Left lobe of liver (tissue), 2 donors: ENCODE results near the gene KHDC4. TPM values are rescaled to one million over a fixed set of nuclear protein-coding genes. Genes with fewer than 3 reads are reported as not detected.
"Not testable (repeated sequence)": the region's sequence is repeated elsewhere in the genome, so short reads cannot be mapped to it uniquely, and the experiment has no call there.

ENCODE experiments used
- ATAC-seq: fragments of 200-7000 bp; cut with Tn5 transposase; one replicate; pipeline ENCODE4 v1.9.1; 2020; ENCODE audit warnings: mild to moderate bottlenecking, moderate library complexity
- DNase-seq: peaks from one replicate; pipeline ENCODE4 v3.0.0-alpha.2; 2020; ENCODE audit warnings: low spot score
- total RNA-seq: library from RNA; stranded (reverse); gene quantifications from one replicate; pipeline ENCODE4 v1.2.1, GENCODE V29; 2021
- donor health status: DM: no; HTN: no; CAD: no; lungs with moderate emphysema.
- donor health status: DM: no; HTN: yes; CAD: no.

The KHDC4 gene
- total RNA-seq, 1 donor from 2014 or later: 18.5 TPM

- ATAC-seq (no peak), DNase-seq (no peak)
Measured at GRCh38 chr1:155942578-155943141, 8.4 kb upstream of the KHDC4 start.

- DNase-seq (no peak), ATAC-seq (no peak)
Measured at GRCh38 chr1:155941845-155942531, 7.8 kb upstream of the KHDC4 start.

GRCh38 chr1:155940993-155941844 lies 7.0 kb upstream of the KHDC4 start, which contains the start of gene RXFP4:
TSS of gene RXFP4 (plus strand) at chr1:155941638. CDS start at chr1:155941710, 72 bp downstream.
- ATAC-seq (no peak), DNase-seq (no peak)

- DNase-seq (no peak), ATAC-seq (peak; percentile 70)
Measured at GRCh38 chr1:155940482-155940992, 6.3 kb upstream of the KHDC4 start.

- no peak for DNase-seq
- ATAC-seq: peak; percentile 60
Measured at GRCh38 chr1:155938220-155938627, 4.0 kb upstream of the KHDC4 start.

- DNase-seq: no peak
Measured at GRCh38 chr1:155934936-155935590, 850 bp upstream of the KHDC4 start.

GRCh38 chr1:155933591-155934096 lies 569 bp downstream of the KHDC4 start:
- ATAC-seq (no peak), DNase-seq (no peak)

More at GRCh38 chr1:155934936-155935590, 850 bp upstream of the KHDC4 start:
- peak; percentile 11 for ATAC-seq

- no peak for DNase-seq
- ATAC-seq: no peak
Measured at GRCh38 chr1:155932487-155932886, 1.7 kb downstream of the KHDC4 start.

- ATAC-seq: no peak
- no peak for DNase-seq
Measured at GRCh38 chr1:155932081-155932480, 2.1 kb downstream of the KHDC4 start.

GRCh38 chr1:155931332-155932038 lies 2.7 kb downstream of the KHDC4 start:
- DNase-seq (no peak), ATAC-seq (no peak)

GRCh38 chr1:155930725-155931124 lies 3.5 kb downstream of the KHDC4 start:
- not testable (repeated sequence) for DNase-seq, ATAC-seq

- DNase-seq: no peak
- no peak for ATAC-seq
Measured at GRCh38 chr1:155929057-155929456, 5.2 kb downstream of the KHDC4 start.

- ATAC-seq (no peak), DNase-seq (no peak)
Measured at GRCh38 chr1:155925506-155925905, 8.7 kb downstream of the KHDC4 start.

- ATAC-seq: no peak
- DNase-seq: no peak
Measured at GRCh38 chr1:155920717-155921116, 13.5 kb downstream of the KHDC4 start.

- DNase-seq (no peak), ATAC-seq (no peak)
Measured at GRCh38 chr1:155919801-155920200, 14.4 kb downstream of the KHDC4 start.

- ATAC-seq: no peak
Measured at GRCh38 chr1:155918660-155919059, 15.6 kb downstream of the KHDC4 start.

GRCh38 chr1:155913969-155914757 lies 20.1 kb downstream of the KHDC4 start:
- DNase-seq (no peak), ATAC-seq (no peak)

More at GRCh38 chr1:155918660-155919059, 15.6 kb downstream of the KHDC4 start:
- no peak for DNase-seq

- ATAC-seq (no peak), DNase-seq (no peak)
Measured at GRCh38 chr1:155912056-155912536, 22.1 kb downstream of the KHDC4 start.
